ENCODE results near the gene RNF145.

RNF145 gene

DNA sequence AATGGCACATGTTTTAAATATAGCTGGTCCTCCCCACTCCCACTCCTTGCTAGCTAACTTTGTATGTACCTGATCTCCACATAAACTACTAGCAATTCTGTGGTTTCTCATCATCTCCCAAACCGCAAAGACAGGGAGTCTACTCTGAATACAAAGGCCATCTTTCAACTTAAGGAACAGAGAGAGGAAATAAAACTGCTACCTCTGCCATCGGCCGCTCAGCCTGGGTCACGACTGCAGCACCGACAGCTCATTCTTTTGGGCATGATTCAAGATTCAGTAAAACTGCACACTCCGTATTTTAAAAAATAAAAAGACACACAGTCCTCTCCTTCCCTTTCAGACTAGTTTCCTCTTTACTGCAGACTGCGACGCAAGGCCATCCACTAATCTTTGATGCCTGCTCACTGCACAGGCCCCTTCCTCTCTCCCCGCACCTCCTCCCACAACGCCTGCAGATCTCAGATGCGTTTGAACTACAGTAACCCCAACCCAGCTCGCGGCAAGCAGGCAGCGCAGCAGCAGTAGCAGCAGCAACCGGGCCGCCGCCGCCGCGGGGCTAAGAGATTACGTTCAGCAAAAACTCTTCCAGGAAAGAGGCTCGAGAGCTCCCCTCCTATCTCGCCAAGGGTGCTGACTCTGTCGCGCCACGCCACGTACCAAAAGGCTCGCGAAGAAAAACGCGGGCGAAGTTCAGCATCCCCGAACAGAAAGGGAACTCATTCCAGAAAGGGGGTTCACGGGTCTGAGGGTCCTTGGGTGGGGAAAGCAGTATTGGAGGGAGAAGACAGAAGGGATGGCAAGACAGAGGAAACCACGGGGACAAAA lies 1.5 kb downstream of the RNF145 start:
- Histone ChIP-seq H3K4me3 (ENCODE audit: low read depth, low read length) (peak overlapping the region; percentile 96), H3K27me3 (no peaks in the 10 kb centered on the region), H3K9me3 (no peaks in the 10 kb centered on the region), H3K4me1 (peaks cover 26% of the 10 kb centered on the region), H3K36me3 (peaks cover 4% of the 10 kb centered on the region)
- DNase-seq, result peak; percentile 91
- TF ChIP-seq, protein P1, sequence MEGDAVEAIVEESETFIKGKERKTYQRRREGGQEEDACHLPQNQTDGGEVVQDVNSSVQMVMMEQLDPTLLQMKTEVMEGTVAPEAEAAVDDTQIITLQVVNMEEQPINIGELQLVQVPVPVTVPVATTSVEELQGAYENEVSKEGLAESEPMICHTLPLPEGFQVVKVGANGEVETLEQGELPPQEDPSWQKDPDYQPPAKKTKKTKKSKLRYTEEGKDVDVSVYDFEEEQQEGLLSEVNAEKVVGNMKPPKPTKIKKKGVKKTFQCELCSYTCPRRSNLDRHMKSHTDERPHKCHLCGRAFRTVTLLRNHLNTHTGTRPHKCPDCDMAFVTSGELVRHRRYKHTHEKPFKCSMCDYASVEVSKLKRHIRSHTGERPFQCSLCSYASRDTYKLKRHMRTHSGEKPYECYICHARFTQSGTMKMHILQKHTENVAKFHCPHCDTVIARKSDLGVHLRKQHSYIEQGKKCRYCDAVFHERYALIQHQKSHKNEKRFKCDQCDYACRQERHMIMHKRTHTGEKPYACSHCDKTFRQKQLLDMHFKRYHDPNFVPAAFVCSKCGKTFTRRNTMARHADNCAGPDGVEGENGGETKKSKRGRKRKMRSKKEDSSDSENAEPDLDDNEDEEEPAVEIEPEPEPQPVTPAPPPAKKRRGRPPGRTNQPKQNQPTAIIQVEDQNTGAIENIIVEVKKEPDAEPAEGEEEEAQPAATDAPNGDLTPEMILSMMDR (IDR thresholded peaks at IDR 0.05; ENCODE audit: low read depth, low read length), result no peak

DNA sequence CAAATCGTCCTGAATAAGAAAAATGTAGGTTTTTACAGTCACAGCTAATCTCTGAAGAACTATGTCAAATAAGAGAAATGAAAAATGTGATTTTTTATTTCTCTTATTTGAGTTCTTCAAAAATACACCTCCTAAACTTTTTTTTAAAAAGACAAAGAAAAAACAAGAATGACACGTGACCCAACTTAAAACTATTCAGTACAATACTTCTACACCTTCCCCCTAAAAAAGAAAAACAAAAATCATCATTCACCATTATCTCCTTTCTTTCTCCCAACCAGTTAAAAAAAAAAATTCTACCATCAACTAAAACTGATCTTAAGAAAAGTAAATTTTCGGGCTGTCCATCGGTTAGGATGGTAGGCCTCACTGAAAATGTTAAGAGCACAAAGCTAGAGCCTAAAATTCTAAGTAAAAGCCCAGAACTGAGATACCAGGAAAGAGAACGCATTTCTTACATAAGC lies 2.1 kb downstream of the RNF145 start:
- peaks cover 25% of the 10 kb centered on the region for H3K4me1 ChIP-seq
- no peak for DNase-seq
- TF ChIP-seq, protein P1 (IDR thresholded peaks at IDR 0.05; ENCODE audit: low read depth, low read length), result no peak
- peaks cover 5% of the 10 kb centered on the region for H3K36me3 ChIP-seq
- peak overlapping the region; percentile 96 for H3K4me3 ChIP-seq (ENCODE audit: low read depth, low read length)
- H3K27me3 ChIP-seq, result no peaks in the 10 kb centered on the region
- no peaks in the 10 kb centered on the region for H3K9me3 ChIP-seq

GRCh38 chr5:159206818-159207217 lies 2.5 kb downstream of the RNF145 start:
- no peaks in the 10 kb centered on the region for H3K27me3 ChIP-seq
- peak overlapping the region; percentile 96 for H3K4me3 ChIP-seq (ENCODE audit: low read depth, low read length)
- TF ChIP-seq, protein P1 (IDR thresholded peaks at IDR 0.05; ENCODE audit: low read depth, low read length), result no peak
- peaks cover 21% of the 10 kb centered on the region for H3K4me1 ChIP-seq
- no peaks in the 10 kb centered on the region for H3K9me3 ChIP-seq
- DNase-seq, result no peak
- peaks cover 8% of the 10 kb centered on the region for H3K36me3 ChIP-seq

DNA sequence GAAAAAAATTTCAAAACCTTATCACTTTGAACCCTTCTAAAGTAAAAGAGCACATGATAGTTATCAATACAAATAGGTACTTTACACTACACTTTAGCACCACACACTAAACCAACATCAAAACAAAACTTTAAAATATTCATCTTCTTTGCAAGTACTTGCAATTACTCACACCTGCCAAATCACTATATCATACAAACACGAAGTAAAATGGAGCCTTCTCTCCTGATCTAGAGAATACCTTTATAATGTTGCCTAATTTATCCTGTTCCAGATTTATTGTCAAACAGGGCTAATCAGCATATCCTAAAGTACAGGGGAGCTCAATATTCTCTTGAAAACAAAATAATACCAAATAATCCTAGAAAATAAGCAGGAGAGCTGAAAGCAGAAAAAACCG lies 3.0 kb downstream of the RNF145 start:
- H3K36me3 ChIP-seq, result peaks cover 10% of the 10 kb centered on the region
- H3K9me3 ChIP-seq, result no peaks in the 10 kb centered on the region
- DNase-seq, result no peak
- TF ChIP-seq, protein P1 (IDR thresholded peaks at IDR 0.05; ENCODE audit: low read depth, low read length), result no peak
- no peaks in the 10 kb centered on the region for H3K27me3 ChIP-seq
- peak overlapping the region; percentile 96 for H3K4me3 ChIP-seq (ENCODE audit: low read depth, low read length)
- peaks cover 19% of the 10 kb centered on the region for H3K4me1 ChIP-seq

GRCh38 chr5:159203351-159203750 lies 6.0 kb downstream of the RNF145 start:
- H3K4me3 ChIP-seq (ENCODE audit: low read depth, low read length), result no peak overlapping the region
- TF ChIP-seq, protein P1 (IDR thresholded peaks at IDR 0.05; ENCODE audit: low read depth, low read length), result no peak

DNA sequence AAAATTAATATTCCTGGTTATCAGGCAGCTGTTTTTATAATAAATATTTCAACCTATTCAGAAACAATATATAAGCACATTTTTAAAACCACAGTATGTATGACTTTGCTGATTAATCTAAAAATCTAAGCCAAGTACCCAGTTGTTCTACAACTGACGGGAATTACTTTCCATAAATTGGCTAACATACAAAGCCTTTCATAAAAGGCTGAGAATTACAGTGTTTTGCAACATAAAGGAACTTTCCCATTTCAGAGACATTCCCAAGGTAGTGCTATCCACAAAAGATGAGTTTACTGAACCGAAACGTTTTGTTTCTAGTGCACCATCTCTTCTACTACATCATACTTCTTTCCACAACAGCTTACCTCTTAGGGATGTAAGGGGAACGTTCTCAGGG lies 7.2 kb downstream of the RNF145 start:
- Histone ChIP-seq H3K36me3 (peaks cover 45% of the 10 kb centered on the region), H3K4me1 (peaks cover 6% of the 10 kb centered on the region; the same call in 1 of the 2 replicates), H3K9me3 (no peaks in the 10 kb centered on the region), H3K27me3 (no peaks in the 10 kb centered on the region), H3K4me3 (ENCODE audit: low read depth, low read length) (no peak overlapping the region)
- no peak for DNase-seq
- TF ChIP-seq, protein P1 (IDR thresholded peaks at IDR 0.05; ENCODE audit: low read depth, low read length), result no peak

More at GRCh38 chr5:159203351-159203750, 6.0 kb downstream of the RNF145 start:
- no peak for DNase-seq
- no peaks in the 10 kb centered on the region for H3K9me3 ChIP-seq
- peaks cover 36% of the 10 kb centered on the region for H3K36me3 ChIP-seq
- no peaks in the 10 kb centered on the region for H3K27me3 ChIP-seq
- H3K4me1 ChIP-seq, result peaks cover 6% of the 10 kb centered on the region; the same call in 1 of the 2 replicates
